MM.1S (cell line): ENCODE measurements around the gene LTBP1.

Experiments
- DNase-seq: peaks from one replicate; pipeline ENCODE4 v3.0.0-alpha.2; 2015
- H2AFZ ChIP-seq: fragments of 300-600 bp; sonication (generic); 2 replicates; pipeline ENCODE4 v1.6.0; 2016; ENCODE audit warnings: antibody characterized with exemption, low read length
- H3F3A ChIP-seq: fragments of 300-600 bp; sonication (generic); 2 replicates; pipeline ENCODE4 v1.6.1; 2016; ENCODE audit warnings: mild to moderate bottlenecking, antibody characterized with exemption, low read length, moderate library complexity, mixed read lengths; ENCODE audit not compliant: insufficient read depth
- H3K27ac ChIP-seq: fragments of 300-600 bp; sonication (generic); 2 replicates; pipeline ENCODE4 v1.5.1; 2016; ENCODE audit warnings: mild to moderate bottlenecking, low read length
- H3K27me3 ChIP-seq: fragments of 300-600 bp; sonication (generic); replicated peaks from 2 replicates; pipeline ENCODE4 v1.6.0; 2016; ENCODE audit warnings: low read length; ENCODE audit not compliant: insufficient read depth
- H3K36me3 ChIP-seq: fragments of 300-600 bp; sonication (generic); replicated peaks from 2 replicates; pipeline ENCODE4 v1.6.1; 2016; ENCODE audit warnings: mild to moderate bottlenecking, low read length, mixed read lengths; ENCODE audit not compliant: insufficient read depth
- H3K4me1 ChIP-seq: fragments of 300-600 bp; sonication (generic); 2 replicates; pipeline ENCODE4 v1.6.1; 2016; ENCODE audit warnings: low read length, mixed read lengths
- H3K4me2 ChIP-seq: fragments of 300-600 bp; sonication (generic); 2 replicates; pipeline ENCODE4 v1.6.0; 2016; ENCODE audit warnings: low read depth, low read length
- H3K4me3 ChIP-seq: fragments of 300-600 bp; sonication (generic); 2 replicates; pipeline ENCODE4 v1.5.1; 2016; ENCODE audit warnings: low read length, mixed read lengths
- H3K79me2 ChIP-seq: fragments of 300-600 bp; sonication (generic); 2 replicates; pipeline ENCODE4 v1.6.1; 2016; ENCODE audit warnings: mixed run types, low read length, mixed read lengths
- H3K9ac ChIP-seq: fragments of 300-600 bp; sonication (generic); 2 replicates; pipeline ENCODE4 v1.6.1; 2016; ENCODE audit warnings: low read length, mixed read lengths
- H3K9me2 ChIP-seq: fragments of 300-600 bp; sonication (generic); replicated peaks from 2 replicates; pipeline ENCODE4 v1.6.1; 2016; ENCODE audit warnings: mild to moderate bottlenecking, low read length, mixed read lengths; ENCODE audit not compliant: insufficient read depth
- H3K9me3 ChIP-seq: fragments of 300-600 bp; sonication (generic); replicated peaks from 2 replicates; pipeline ENCODE4 v1.6.1; 2016; ENCODE audit warnings: mild to moderate bottlenecking, low read length, mixed read lengths; ENCODE audit not compliant: insufficient read depth
- H4K20me1 ChIP-seq: fragments of 300-600 bp; sonication (generic); 2 replicates; pipeline ENCODE4 v1.6.1; 2016; ENCODE audit warnings: mild to moderate bottlenecking, low read length, moderate library complexity, mixed read lengths; ENCODE audit not compliant: insufficient read depth
- EZH2 ChIP-seq: fragments of 300-600 bp; sonication (generic); optimal IDR thresholded peaks from 2 replicates; pipeline ENCODE3; 2017; ENCODE audit warnings: low read depth, mild to moderate bottlenecking, antibody characterized with exemption, low read length, mixed read lengths
- EZH2phosphoT487 ChIP-seq: fragments of 300-600 bp; sonication (generic); IDR thresholded peaks from 2 replicates; pipeline ENCODE4 v1.6.1; 2018; ENCODE audit warnings: antibody characterized with exemption, low read length
- TF ChIP-seq, protein P1 (sequence below): fragments of 300-600 bp; sonication (generic); IDR thresholded peaks from 2 replicates; pipeline ENCODE4 v1.5.1; 2016; ENCODE audit warnings: antibody characterized with exemption, low read length, mixed read lengths

LTBP1 gene

DNA sequence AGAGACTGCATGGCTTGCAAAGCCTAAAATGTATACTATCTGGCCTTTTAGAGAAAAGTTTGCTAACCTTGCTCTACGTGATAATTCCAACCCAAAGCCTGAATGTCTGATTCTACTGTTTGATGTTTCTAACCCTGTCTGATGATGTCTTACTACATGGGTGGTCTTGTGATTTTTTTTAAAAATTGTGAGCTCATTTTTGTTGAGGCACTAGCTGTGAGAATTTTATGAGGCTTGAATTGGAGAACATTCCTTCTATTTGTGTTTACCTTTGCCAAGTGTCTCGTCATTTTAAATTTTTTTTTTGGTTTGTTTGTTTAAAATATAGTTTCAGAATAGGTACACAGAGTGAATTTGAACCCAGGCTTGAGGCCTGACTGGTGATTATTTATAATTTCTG lies 15.2 kb upstream of the LTBP1 start:
- Histone ChIP-seq H3K36me3 (no peaks in the 10 kb centered on the region), H3K79me2 (no peaks in the 10 kb centered on the region), H3K9me2 (no peaks in the 10 kb centered on the region), H3K4me2 (no peak overlapping the region), H2AFZ (no peak overlapping the region), H3K27ac (no peak overlapping the region), H3F3A (no peaks in the 10 kb centered on the region; the same call in 1 of the 2 replicates), H3K4me3 (no peak overlapping the region), H3K9ac (no peak overlapping the region), H3K9me3 (no peaks in the 10 kb centered on the region), H4K20me1 (no peaks in the 10 kb centered on the region), H3K27me3 (peaks cover 26% of the 10 kb centered on the region), H3K4me1 (0 out of 2 replicates have a peak, but pooled peaks cover 7% of the 10 kb centered on the region)
- no peak for TF ChIP-seq EZH2
- no peak for TF ChIP-seq EZH2phosphoT487
- TF ChIP-seq, protein P1, sequence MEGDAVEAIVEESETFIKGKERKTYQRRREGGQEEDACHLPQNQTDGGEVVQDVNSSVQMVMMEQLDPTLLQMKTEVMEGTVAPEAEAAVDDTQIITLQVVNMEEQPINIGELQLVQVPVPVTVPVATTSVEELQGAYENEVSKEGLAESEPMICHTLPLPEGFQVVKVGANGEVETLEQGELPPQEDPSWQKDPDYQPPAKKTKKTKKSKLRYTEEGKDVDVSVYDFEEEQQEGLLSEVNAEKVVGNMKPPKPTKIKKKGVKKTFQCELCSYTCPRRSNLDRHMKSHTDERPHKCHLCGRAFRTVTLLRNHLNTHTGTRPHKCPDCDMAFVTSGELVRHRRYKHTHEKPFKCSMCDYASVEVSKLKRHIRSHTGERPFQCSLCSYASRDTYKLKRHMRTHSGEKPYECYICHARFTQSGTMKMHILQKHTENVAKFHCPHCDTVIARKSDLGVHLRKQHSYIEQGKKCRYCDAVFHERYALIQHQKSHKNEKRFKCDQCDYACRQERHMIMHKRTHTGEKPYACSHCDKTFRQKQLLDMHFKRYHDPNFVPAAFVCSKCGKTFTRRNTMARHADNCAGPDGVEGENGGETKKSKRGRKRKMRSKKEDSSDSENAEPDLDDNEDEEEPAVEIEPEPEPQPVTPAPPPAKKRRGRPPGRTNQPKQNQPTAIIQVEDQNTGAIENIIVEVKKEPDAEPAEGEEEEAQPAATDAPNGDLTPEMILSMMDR, result no peak
- no peak for DNase-seq

DNA sequence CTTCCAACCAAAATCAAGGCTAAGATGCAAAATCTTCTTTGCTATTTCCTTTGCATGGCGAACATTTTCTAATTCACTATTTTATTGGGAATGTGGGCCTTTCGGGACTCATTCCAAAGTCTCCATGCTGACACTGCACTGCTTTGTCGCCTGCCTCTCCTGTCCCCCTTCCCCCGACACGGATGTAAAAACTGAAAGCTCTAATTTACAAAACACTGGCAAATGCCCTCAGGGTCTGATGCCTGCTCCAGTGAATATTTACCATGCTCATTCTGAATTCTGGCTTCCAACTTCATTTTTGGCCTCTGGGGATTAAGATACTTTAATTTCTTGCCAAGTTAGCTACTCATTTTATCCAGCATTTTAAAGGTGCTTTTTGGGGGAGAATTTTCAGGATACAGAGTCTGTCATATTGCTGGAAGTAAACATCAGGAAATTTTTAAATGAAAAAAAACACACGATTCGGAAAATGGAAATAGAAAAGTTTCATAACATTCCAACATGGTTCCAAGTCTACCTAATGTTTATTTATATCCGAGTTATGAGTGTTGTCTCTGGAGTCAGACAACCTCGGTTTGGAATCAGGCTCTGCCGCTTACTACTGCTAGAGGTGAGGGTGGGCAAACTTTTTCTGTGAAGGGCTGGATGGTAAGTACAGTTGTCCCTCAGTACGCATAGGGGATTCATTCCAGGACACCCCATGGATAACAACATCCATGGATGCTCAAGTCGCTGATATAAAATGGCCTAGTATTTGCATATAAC lies 14.6 kb upstream of the LTBP1 start:
- H3K4me2 ChIP-seq, result no peak overlapping the region
- no peak overlapping the region for H2AFZ ChIP-seq
- no peaks in the 10 kb centered on the region for H3K9me3 ChIP-seq
- H3K36me3 ChIP-seq, result no peaks in the 10 kb centered on the region
- 0 out of 2 replicates have a peak, but pooled peaks cover 7% of the 10 kb centered on the region for H3K4me1 ChIP-seq
- no peaks in the 10 kb centered on the region for H3K9me2 ChIP-seq
- H4K20me1 ChIP-seq, result no peaks in the 10 kb centered on the region
- no peak for DNase-seq
- TF ChIP-seq EZH2 (no peak), EZH2phosphoT487 (no peak)
- TF ChIP-seq, protein P1, result no peak
- H3K4me3 ChIP-seq, result no peak overlapping the region
- no peaks in the 10 kb centered on the region for H3K79me2 ChIP-seq
- H3K27me3 ChIP-seq, result peaks cover 26% of the 10 kb centered on the region
- H3F3A ChIP-seq, result no peaks in the 10 kb centered on the region; the same call in 1 of the 2 replicates
- no peak overlapping the region for H3K9ac ChIP-seq
- no peak overlapping the region for H3K27ac ChIP-seq

DNA sequence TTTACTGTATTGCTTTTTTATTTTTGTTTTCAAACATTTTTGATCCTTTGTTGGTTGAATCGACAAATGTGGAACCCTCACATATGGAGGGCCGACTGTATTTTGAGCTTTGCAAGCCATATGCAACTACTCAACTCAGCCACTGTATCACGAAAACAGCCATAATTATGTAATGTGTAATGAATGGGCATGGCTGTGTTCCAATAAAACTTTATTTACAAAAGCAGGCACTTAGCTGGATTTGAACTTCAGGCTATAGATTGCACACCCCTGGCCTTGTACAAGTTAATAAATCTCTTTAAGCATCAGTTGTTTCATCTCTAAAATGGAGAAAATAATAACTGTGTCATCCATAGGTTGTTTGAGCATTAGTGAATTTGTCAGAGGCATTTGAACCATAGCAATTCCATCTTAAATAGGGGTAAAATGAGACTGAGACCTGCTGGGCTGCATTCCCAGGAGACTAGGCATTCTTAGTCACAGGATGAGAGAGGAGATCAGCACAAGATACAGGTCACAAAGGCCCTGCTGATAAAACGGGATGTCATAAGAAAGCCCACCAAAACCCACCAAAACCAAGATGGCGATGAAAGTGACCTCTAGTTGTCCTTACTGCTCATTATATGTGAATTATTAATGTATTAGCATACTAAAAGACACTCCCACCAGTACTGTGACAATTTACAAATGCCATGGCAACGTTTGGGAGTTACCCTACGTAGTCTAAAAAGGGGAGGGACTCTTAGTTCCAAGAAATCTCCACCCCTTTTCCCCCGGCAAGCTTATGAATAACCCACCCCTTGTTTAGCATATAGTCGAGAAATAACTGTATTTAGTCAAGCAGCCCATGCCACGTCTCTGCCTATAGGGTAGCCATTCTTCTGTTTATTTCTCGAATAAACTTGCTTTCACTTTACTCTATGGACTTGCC lies 13.7 kb upstream of the LTBP1 start:
- TF ChIP-seq EZH2phosphoT487 (no peak), EZH2 (no peak)
- TF ChIP-seq, protein P1, result no peak
- H3K27ac ChIP-seq, result no peak overlapping the region
- no peaks in the 10 kb centered on the region for H3K9me3 ChIP-seq
- DNase-seq, result no peak
- no peaks in the 10 kb centered on the region; the same call in 1 of the 2 replicates for H3F3A ChIP-seq
- H3K4me2 ChIP-seq, result no peak overlapping the region
- no peaks in the 10 kb centered on the region for H3K9me2 ChIP-seq
- 0 out of 2 replicates have a peak, but pooled peaks cover 7% of the 10 kb centered on the region for H3K4me1 ChIP-seq
- no peak overlapping the region for H3K4me3 ChIP-seq
- H2AFZ ChIP-seq, result no peak overlapping the region
- H3K36me3 ChIP-seq, result no peaks in the 10 kb centered on the region
- H3K27me3 ChIP-seq, result peaks cover 22% of the 10 kb centered on the region
- no peaks in the 10 kb centered on the region for H4K20me1 ChIP-seq
- no peaks in the 10 kb centered on the region for H3K79me2 ChIP-seq
- no peak overlapping the region for H3K9ac ChIP-seq
